Astrocyte (in vitro differentiated cells and primary cell): ENCODE measurements around the gene PHF13.

Experiments used
- CTCF ChIP-seq: IDR thresholded peaks from 2 replicates; pipeline ENCODE4 v1.5.1; 2011; ENCODE audit warnings: low read depth, mild to moderate bottlenecking, inconsistent platforms, low read length, moderate library complexity; ENCODE audit not compliant: insufficient read depth
- EZH2 ChIP-seq: IDR thresholded peaks from 2 replicates; pipeline ENCODE4 v1.6.1; 2012; ENCODE audit warnings: mild to moderate bottlenecking, low read length, inconsistent platforms; ENCODE audit not compliant: insufficient read depth

DNA sequence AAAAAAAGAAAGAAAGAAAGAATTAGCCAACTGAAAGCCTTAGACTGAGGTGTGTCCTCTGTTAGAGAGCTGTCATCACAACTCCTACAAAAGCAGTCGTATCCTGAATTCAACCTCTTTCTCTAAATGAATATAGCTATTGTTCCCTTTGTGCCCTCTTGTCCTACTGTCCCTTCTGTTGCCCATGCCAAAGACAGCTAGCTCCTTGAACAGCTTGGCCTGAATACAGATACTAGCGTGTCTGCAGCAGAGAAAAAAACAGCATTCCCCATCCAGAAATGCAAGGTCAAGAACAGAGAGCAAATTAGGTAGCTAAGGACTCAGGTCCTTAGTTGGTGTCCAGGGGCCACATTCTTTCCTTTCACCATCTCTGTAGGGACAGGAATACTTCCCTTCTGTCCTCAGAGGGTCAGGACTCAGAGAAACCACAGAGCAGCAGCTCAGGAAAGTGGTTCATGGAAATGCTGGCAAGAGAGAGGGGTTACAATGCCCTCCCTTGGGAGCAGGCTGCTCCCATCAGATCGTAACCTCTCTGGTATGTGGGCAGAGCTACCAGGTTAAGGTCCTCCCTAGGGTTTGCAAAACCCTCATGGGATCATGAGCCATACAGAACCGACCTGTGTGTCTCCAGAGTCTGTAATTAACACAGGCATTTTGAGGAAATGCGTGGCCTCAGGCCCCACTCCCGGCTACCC lies 35.6 kb upstream of the PHF13 start:
- TF ChIP-seq CTCF = no peak
- no peak for TF ChIP-seq EZH2
